HepG2 (cell line): ENCODE measurements around the gene TMEM225B. TPM values are rescaled to one million over a fixed set of nuclear protein-coding genes. Genes with fewer than 3 reads are reported as not detected.

Source experiments
- ATAC-seq: fragments of 200-7000 bp; cut with Tn5 transposase; 3 replicates; pipeline ENCODE4 v1.9.1; 2020; ENCODE audit warnings: mild to moderate bottlenecking, moderate library complexity
- BruUV-seq: library from RNA; stranded (reverse); fragments of 400-500 nt; replicated peaks from 2 replicates; lab custom pipeline; 2021; lab: Mats Ljungman, UMichigan
- CTCF ChIA-PET: fragments of 300-600 bp; formaldehyde crosslinking; extraction: SDS; loops from one replicate; lab custom pipeline; 2021; ENCODE audit warnings: low total read pairs, inconsistent platforms, low intra/inter-chr PET ratio; lab: Yijun Ruan, JAX
- POLR2A ChIA-PET: fragments of 350-600 bp; sonication (Branson Sonifier 250); formaldehyde crosslinking; loops from one replicate; lab custom pipeline; 2020; ENCODE audit warnings: antibody characterized with exemption, inconsistent platforms; lab: Yijun Ruan, JAX
- DNase-seq: peaks from one replicate; pipeline ENCODE4 v3.0.0-alpha.2; 2015; ENCODE audit warnings: low spot score
- FAIRE-seq: peaks from 3 replicates; lab custom pipeline; 2011; peaks lifted over from hg19 to GRCh38; lab: Jason Lieb, UNC
- H2AFZ ChIP-seq: one replicate; pipeline ENCODE4 v1.6.1; 2011; ENCODE audit warnings: low read length, inconsistent platforms
- H3K27ac ChIP-seq: fragments of 300-600 bp; 3 replicates; pipeline ENCODE4 v1.8.0; 2011; ENCODE audit warnings: mixed run types, mild to moderate bottlenecking, mixed read lengths, low read length, inconsistent platforms; ENCODE audit not compliant: insufficient read depth; ENCODE audit errors: extremely low read length
- H3K27me3 ChIP-seq, 2 experiments: fragments of 200-600 bp in 1 of 2; 2 replicates in 1 of 2; 3 replicates in 1 of 2; pipeline versions ENCODE4 v1.6.0 to v1.8.0; 2011; ENCODE audit warnings: low read length in 2 of 2, mild to moderate bottlenecking in 2 of 2, moderate library complexity in 2 of 2, inconsistent platforms in 1 of 2; ENCODE audit not compliant: insufficient read depth in 2 of 2, control insufficient read depth in 1 of 2
- H3K36me3 ChIP-seq, 2 experiments: fragments of 200-600 bp in 1 of 2; replicated peaks in 1 of 2; 2 replicates in 1 of 2; 3 replicates in 1 of 2; pipeline versions ENCODE4 v1.5.1 to v1.8.0; 2011; ENCODE audit warnings: low read length in 2 of 2, inconsistent platforms in 1 of 2; ENCODE audit not compliant: insufficient read depth in 2 of 2, control insufficient read depth in 1 of 2
- H3K4me1 ChIP-seq: 2 replicates; pipeline ENCODE4 v1.5.1; 2012; ENCODE audit warnings: low read length, inconsistent platforms; ENCODE audit not compliant: insufficient read depth
- H3K4me2 ChIP-seq: 2 replicates; pipeline ENCODE4 v1.6.0; 2011; ENCODE audit warnings: low read depth, low read length, inconsistent platforms
- H3K4me3 ChIP-seq, 3 experiments: fragments of 200-600 bp in 1 of 3; sonication (generic), shearing (Covaris generic) in 1 of 3; replicated peaks in 1 of 3; 2 replicates each; pipeline ENCODE4 v1.5.1; 2011 to 2016; ENCODE audit warnings: low read length in 3 of 3, inconsistent platforms in 2 of 3, low read depth in 2 of 3, mild to moderate bottlenecking in 2 of 3, control low read depth in 1 of 3, mixed read lengths in 1 of 3; ENCODE audit not compliant: insufficient read depth in 1 of 3
- H3K79me2 ChIP-seq: one replicate; pipeline ENCODE4 v1.6.1; 2011; ENCODE audit warnings: low read length, inconsistent platforms; ENCODE audit not compliant: insufficient read depth
- H3K9ac ChIP-seq: 2 replicates; pipeline ENCODE4 v1.6.0; 2011; ENCODE audit warnings: mild to moderate bottlenecking, low read depth, low read length, inconsistent platforms; ENCODE audit not compliant: insufficient read depth
- H3K9me3 ChIP-seq: 2 replicates; pipeline ENCODE4 v1.5.1; 2012; ENCODE audit warnings: mild to moderate bottlenecking, low read length
- H4K20me1 ChIP-seq: 2 replicates; pipeline ENCODE4 v1.6.0; 2011; ENCODE audit warnings: inconsistent platforms, mild to moderate bottlenecking, low read length, moderate library complexity; ENCODE audit not compliant: insufficient read depth
- BHLHE40 ChIP-seq: IDR thresholded peaks from 2 replicates; pipeline ENCODE4 v1.6.1; 2011; ENCODE audit warnings: low read length, improper control_type of control experiment
- FOXK1 ChIP-seq: sonication (generic); formaldehyde crosslinking; IDR thresholded peaks from 2 replicates; pipeline ENCODE4 v1.4.0; 2020; ENCODE audit warnings: low read depth, missing genetic modification reagents, borderline replicate concordance
- ISL2 ChIP-seq: sonication (generic); formaldehyde crosslinking; IDR thresholded peaks from 2 replicates; pipeline ENCODE4 v1.5.0; 2020; ENCODE audit warnings: missing genetic modification reagents
- KDM3A ChIP-seq: IDR thresholded peaks from 2 replicates; pipeline ENCODE4 v1.6.1; 2018; ENCODE audit warnings: low read depth, missing compliant biosample characterization
- NR2C2 ChIP-seq: sonication (generic); formaldehyde crosslinking; IDR thresholded peaks from 2 replicates; pipeline ENCODE4 v1.4.0; 2020; ENCODE audit warnings: missing genetic modification reagents, mild to moderate bottlenecking, moderate library complexity, borderline replicate concordance
- PHF5A ChIP-seq: IDR thresholded peaks from one replicate; pipeline ENCODE4 v1.6.1; 2018; ENCODE audit warnings: low read depth, missing genetic modification reagents; ENCODE audit not compliant: unreplicated experiment
- SALL1 ChIP-seq: sonication (generic); formaldehyde crosslinking; IDR thresholded peaks from 2 replicates; pipeline ENCODE4 v1.8.0; 2022; ENCODE audit warnings: mild to moderate bottlenecking, missing genetic modification reagents
- SMARCC2 ChIP-seq: fragments of 450-650 bp; IDR thresholded peaks from 2 replicates; pipeline ENCODE4 v1.6.1; 2017; ENCODE audit warnings: antibody characterized with exemption, mild to moderate bottlenecking
- SRF ChIP-seq: IDR thresholded peaks from 2 replicates; pipeline ENCODE4 v1.6.1; 2011; ENCODE audit warnings: mild to moderate bottlenecking, low read depth, low read length, moderate library complexity
- ZNF432 ChIP-seq: sonication (generic); formaldehyde crosslinking; IDR thresholded peaks from 2 replicates; pipeline ENCODE4 v1.5.0; 2020; ENCODE audit warnings: missing genetic modification reagents, mild to moderate bottlenecking, borderline replicate concordance
- ZNF790 ChIP-seq: sonication (generic); formaldehyde crosslinking; IDR thresholded peaks from 2 replicates; pipeline ENCODE4 v1.8.0; 2022; ENCODE audit warnings: missing genetic modification reagents, mild to moderate bottlenecking, borderline replicate concordance
- WGBS: methylation state at CpG from one replicate; pipeline ENCODE4 v1.1.6; 2017; ENCODE audit warnings: low lambda C conversion rate; 5-methylcytosine and 5-hydroxymethylcytosine counted together
- in situ Hi-C: cut with HindIII; loops from 2 replicates; pipeline ENCODE4 v1.10.0; 2017; ENCODE audit warnings: low pct_unique_long_range_greater_than_20kb; ENCODE audit not compliant: extremely low pct_ligation_motif_present
- intact Hi-C: fragments of 100-400 bp; cut with micrococcal nuclease; formaldehyde crosslinking; loops from one replicate; pipeline ENCODE4 v1.10.0; 2022; ENCODE audit not compliant: unreplicated experiment
- polyA plus RNA-seq, 8 experiments: library from polyadenylated mRNA; depleted of rRNA in 3 of 8; stranded (reverse) in 7 of 8; unstranded in 1 of 8; fragments of >200 nt; fragmentation: Illumina TruSeq in 4 of 8; extraction: Trizol in 4 of 8; gene quantifications; 2 replicates each; pipeline versions ENCODE4 v1.2.1 to v1.2.3, GENCODE V29; 2011 to 2016; ENCODE audit warnings: low read depth in 4 of 8, missing spikeins in 1 of 8, mixed read lengths in 1 of 8; ENCODE audit not compliant: insufficient read depth in 1 of 8
- total RNA-seq, 5 experiments: library from RNA; depleted of rRNA; stranded (reverse); fragments of >200 nt; fragmentation: Illumina TruSeq; extraction: Trizol; gene quantifications; 2 replicates each; pipeline ENCODE4 v1.2.3, GENCODE V29; 2016; ENCODE audit warnings: low read depth in 1 of 5
- TF ChIP-seq, protein P1 (sequence below): IDR thresholded peaks from 2 replicates; pipeline ENCODE4 v1.6.1; 2016
- TF ChIP-seq, protein P2 (sequence below): sonication (generic); formaldehyde crosslinking; IDR thresholded peaks from 2 replicates; pipeline ENCODE4 v1.5.1; 2020; ENCODE audit warnings: mild to moderate bottlenecking, missing genetic modification reagents, moderate library complexity

The TMEM225B gene
- total and polyA plus RNA-seq, 2 of the 13 experiments (the other 11 are each of a cell fraction or from before 2014, with no cell fraction given): 0.78 to 0.95 TPM

DNA sequence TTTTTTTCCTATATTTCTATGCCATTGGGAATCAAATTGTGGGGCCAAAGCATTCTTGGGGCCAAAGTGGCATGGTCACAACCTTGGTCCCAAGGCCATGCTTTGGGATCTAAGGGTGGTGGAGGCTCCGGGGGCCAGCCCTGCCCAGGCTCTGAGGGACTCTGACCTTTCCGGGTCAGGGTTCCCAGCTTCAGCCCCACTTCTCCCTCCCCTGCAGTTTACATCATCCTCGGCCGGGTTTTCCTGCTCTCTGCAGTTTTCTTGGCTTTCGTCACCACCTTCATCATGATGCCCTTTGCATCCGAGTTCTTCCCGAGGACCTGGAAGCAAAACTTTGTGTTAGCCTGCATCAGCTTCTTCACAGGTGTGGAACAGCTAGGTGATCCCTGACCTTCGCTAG, 8.5 kb downstream of the TMEM225B start (continued):
- TF ChIP-seq FOXK1 (no peak), NR2C2 (peak; percentile 64), SALL1 (CRISPR knock-in tag) (peak; percentile 65)
- TF ChIP-seq, all 625 proteins: peak for 30

DNA sequence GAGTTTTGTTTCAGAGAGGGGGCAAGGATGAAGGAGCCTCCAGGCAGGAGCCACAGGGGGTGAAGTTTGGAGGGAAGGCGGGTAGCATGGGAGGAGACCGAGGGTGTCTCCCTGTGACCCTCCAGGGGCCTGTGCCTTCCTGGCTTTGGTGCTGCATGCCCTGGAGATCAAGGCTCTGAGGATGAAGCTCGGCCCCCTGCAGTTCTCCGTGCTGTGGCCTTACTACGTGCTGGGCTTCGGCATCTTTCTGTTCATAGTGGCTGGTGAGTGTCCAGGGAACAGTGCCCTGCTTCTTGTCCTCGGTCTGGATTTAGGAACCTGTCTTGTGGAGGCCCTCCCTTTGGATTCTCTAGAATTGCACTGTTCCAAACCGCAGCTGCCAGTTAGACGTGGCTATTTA, 9.5 kb downstream of the TMEM225B start:
- Histone ChIP-seq H3K27me3 (no peaks in the 10 kb centered on the region), H2AFZ (no peak overlapping the region), H4K20me1 (no peaks in the 10 kb centered on the region), H3K4me2 (no peak overlapping the region), H3K79me2 (no peaks in the 10 kb centered on the region), H3K9ac (no peak overlapping the region), H3K36me3 (no peaks in the 10 kb centered on the region), H3K4me1 (peaks cover 25% of the 10 kb centered on the region), H3K9me3 (no peaks in the 10 kb centered on the region), H3K27ac (no peak overlapping the region), H3K4me3 (no peak overlapping the region)
- in situ Hi-C loops: no loop called here
- DNase-seq (no peak), FAIRE-seq (no peak), ATAC-seq (no peak)
- intact Hi-C loops: no loop called here
- ChIA-PET CTCF (no interaction called here), POLR2A (no interaction called here)
- no peak for TF ChIP-seq SRF
- TF ChIP-seq, protein P1, sequence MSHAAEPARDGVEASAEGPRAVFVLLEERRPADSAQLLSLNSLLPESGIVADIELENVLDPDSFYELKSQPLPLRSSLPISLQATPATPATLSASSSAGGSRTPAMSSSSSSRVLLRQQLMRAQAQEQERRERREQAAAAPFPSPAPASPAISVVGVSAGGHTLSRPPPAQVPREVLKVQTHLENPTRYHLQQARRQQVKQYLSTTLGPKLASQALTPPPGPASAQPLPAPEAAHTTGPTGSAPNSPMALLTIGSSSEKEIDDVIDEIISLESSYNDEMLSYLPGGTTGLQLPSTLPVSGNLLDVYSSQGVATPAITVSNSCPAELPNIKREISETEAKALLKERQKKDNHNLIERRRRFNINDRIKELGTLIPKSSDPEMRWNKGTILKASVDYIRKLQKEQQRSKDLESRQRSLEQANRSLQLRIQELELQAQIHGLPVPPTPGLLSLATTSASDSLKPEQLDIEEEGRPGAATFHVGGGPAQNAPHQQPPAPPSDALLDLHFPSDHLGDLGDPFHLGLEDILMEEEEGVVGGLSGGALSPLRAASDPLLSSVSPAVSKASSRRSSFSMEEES (CRISPR knock-in tag): no peak
- BruUV-seq: no TSS peak
- WGBS: 54% methylated on average over 4 of the region's 9 CpGs

DNA sequence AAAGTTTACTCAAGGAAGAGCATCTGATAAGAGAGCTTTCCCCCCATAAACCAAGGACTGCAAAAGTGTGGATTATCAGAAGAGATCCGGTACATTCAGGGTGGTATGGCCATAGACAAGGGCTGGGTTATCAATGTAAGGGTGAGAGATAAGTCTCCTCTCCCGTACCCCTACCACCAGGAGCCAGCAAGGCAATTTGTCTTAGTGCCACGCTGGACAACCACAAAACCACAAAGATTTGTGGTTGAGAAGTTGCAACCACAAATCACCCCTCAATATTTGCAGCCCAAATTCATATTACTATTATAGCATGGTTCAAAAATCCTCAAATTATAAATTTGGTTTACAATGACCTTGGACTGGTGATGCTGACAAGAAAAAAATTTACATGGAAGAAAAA, 16.4 kb downstream of the TMEM225B start:
- Histone ChIP-seq H3K27me3 (no peaks in the 10 kb centered on the region; a peak in 1 of 5 replicates), H3K9ac (no peak overlapping the region), H3K4me2 (no peak overlapping the region), H3K9me3 (no peaks in the 10 kb centered on the region), H3K36me3 (peaks cover 3 to 12% of the 10 kb centered on the region in 2 experiments), H3K4me1 (peaks cover 25% of the 10 kb centered on the region), H3K27ac (no peak overlapping the region), H2AFZ (no peak overlapping the region), H3K79me2 (peaks cover 27% of the 10 kb centered on the region), H3K4me3 (no peak overlapping the region), H4K20me1 (no peaks in the 10 kb centered on the region)
- intact Hi-C loops: no loop called here
- no TSS peak for BruUV-seq
- in situ Hi-C loops: no loop called here
- WGBS: 82% methylated on average over 3 of the region's 3 CpGs
- POLR2A ChIA-PET: interaction anchor here (2.9 kb wide), 1 partner anchor 56 kb away, joined by 18 read pairs; the partner anchor contains the start of gene ZNF655
- CTCF ChIA-PET: no interaction called here
- FAIRE-seq (no peak), DNase-seq (no peak), ATAC-seq (no peak)
- TF ChIP-seq, protein P2, sequence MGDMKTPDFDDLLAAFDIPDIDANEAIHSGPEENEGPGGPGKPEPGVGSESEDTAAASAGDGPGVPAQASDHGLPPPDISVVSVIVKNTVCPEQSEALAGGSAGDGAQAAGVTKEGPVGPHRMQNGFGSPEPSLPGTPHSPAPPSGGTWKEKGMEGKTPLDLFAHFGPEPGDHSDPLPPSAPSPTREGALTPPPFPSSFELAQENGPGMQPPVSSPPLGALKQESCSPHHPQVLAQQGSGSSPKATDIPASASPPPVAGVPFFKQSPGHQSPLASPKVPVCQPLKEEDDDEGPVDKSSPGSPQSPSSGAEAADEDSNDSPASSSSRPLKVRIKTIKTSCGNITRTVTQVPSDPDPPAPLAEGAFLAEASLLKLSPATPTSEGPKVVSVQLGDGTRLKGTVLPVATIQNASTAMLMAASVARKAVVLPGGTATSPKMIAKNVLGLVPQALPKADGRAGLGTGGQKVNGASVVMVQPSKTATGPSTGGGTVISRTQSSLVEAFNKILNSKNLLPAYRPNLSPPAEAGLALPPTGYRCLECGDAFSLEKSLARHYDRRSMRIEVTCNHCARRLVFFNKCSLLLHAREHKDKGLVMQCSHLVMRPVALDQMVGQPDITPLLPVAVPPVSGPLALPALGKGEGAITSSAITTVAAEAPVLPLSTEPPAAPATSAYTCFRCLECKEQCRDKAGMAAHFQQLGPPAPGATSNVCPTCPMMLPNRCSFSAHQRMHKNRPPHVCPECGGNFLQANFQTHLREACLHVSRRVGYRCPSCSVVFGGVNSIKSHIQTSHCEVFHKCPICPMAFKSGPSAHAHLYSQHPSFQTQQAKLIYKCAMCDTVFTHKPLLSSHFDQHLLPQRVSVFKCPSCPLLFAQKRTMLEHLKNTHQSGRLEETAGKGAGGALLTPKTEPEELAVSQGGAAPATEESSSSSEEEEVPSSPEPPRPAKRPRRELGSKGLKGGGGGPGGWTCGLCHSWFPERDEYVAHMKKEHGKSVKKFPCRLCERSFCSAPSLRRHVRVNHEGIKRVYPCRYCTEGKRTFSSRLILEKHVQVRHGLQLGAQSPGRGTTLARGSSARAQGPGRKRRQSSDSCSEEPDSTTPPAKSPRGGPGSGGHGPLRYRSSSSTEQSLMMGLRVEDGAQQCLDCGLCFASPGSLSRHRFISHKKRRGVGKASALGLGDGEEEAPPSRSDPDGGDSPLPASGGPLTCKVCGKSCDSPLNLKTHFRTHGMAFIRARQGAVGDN (CRISPR knock-in tag): no peak
- TF ChIP-seq SRF (no peak), ISL2 (CRISPR knock-in tag) (no peak), KDM3A (CRISPR knock-in tag) (no peak), ZNF790 (CRISPR knock-in tag) (no peak), BHLHE40 (no peak), SMARCC2 (no peak), PHF5A (CRISPR knock-in tag) (no peak), ZNF432 (CRISPR knock-in tag) (no peak)
